HL-60 (cell line): ENCODE results near the gene PTPRK.

ENCODE experiments used
- DNase-seq, 2 experiments: peaks; one replicate each; pipeline ENCODE4 v3.0.0-alpha.2; 2010 to 2020; ENCODE audit warnings: low read depth in 1 of 2, low spot score in 1 of 2
- H3K27ac ChIP-seq: fragments of 250-450 bp; sonication (Bioruptor Pico); replicated peaks from 2 replicates; pipeline ENCODE4 v1.5.1; 2020; ENCODE audit warnings: mild to moderate bottlenecking, moderate library complexity
- H3K27me3 ChIP-seq: fragments of 250-450 bp; sonication (Bioruptor Pico); 2 replicates; pipeline ENCODE4 v1.5.1; 2021; ENCODE audit warnings: mild to moderate bottlenecking, moderate library complexity; ENCODE audit not compliant: insufficient read depth, poor library complexity, severe bottlenecking
- H3K4me3 ChIP-seq: replicated peaks from 2 replicates; pipeline ENCODE4 v1.5.1; 2011; ENCODE audit warnings: mild to moderate bottlenecking, control low read depth, low read length; ENCODE audit not compliant: insufficient read depth
- GABPA ChIP-seq: IDR thresholded peaks from 2 replicates; pipeline ENCODE4 v1.6.1; 2012; ENCODE audit warnings: low read depth
- POLR2AphosphoS5 ChIP-seq: IDR thresholded peaks from 2 replicates; pipeline ENCODE4 v1.6.1; 2012; ENCODE audit warnings: low read depth
- SPI1 ChIP-seq: IDR thresholded peaks from 2 replicates; pipeline ENCODE4 v1.6.1; 2012; ENCODE audit warnings: low read depth, mild to moderate bottlenecking, borderline replicate concordance
- TF ChIP-seq, protein P1 (sequence below): IDR thresholded peaks from 2 replicates; pipeline ENCODE4 v1.6.1; 2012; ENCODE audit warnings: low read depth; ENCODE audit not compliant: insufficient replicate concordance
- TF ChIP-seq, protein P2 (sequence below): IDR thresholded peaks from one replicate; pipeline ENCODE4 v1.5.1; 2011; ENCODE audit warnings: low read length, control low read depth, inconsistent platforms; ENCODE audit not compliant: insufficient read depth

The PTPRK gene

DNA sequence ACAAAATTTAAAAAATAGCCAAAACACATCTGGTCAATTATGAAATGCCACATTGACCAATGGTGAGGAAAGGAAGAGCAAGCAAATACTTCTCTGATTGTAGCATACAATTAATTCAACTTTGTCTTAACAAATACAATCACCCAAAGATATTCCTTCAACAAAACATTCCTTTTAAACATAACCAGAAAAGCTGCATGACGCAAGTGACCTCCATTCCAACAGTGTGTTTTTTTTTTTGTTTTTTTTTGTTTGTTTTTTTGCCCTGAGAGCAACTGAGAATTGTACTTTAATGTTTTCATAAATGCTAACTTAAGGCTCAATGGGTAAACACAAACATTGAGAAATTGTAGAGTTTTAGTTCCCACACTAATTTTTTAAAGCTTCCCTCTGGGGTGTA, 184.4 kb downstream of the PTPRK start:
- no peak overlapping the region for H3K27ac ChIP-seq
- TF ChIP-seq, protein P1, sequence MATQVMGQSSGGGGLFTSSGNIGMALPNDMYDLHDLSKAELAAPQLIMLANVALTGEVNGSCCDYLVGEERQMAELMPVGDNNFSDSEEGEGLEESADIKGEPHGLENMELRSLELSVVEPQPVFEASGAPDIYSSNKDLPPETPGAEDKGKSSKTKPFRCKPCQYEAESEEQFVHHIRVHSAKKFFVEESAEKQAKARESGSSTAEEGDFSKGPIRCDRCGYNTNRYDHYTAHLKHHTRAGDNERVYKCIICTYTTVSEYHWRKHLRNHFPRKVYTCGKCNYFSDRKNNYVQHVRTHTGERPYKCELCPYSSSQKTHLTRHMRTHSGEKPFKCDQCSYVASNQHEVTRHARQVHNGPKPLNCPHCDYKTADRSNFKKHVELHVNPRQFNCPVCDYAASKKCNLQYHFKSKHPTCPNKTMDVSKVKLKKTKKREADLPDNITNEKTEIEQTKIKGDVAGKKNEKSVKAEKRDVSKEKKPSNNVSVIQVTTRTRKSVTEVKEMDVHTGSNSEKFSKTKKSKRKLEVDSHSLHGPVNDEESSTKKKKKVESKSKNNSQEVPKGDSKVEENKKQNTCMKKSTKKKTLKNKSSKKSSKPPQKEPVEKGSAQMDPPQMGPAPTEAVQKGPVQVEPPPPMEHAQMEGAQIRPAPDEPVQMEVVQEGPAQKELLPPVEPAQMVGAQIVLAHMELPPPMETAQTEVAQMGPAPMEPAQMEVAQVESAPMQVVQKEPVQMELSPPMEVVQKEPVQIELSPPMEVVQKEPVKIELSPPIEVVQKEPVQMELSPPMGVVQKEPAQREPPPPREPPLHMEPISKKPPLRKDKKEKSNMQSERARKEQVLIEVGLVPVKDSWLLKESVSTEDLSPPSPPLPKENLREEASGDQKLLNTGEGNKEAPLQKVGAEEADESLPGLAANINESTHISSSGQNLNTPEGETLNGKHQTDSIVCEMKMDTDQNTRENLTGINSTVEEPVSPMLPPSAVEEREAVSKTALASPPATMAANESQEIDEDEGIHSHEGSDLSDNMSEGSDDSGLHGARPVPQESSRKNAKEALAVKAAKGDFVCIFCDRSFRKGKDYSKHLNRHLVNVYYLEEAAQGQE = no peak
- TF ChIP-seq POLR2AphosphoS5 (no peak), GABPA (no peak), SPI1 (no peak)
- DNase-seq = no peak
- H3K27me3 ChIP-seq = peaks cover 4% of the 10 kb centered on the region
- no peak overlapping the region for H3K4me3 ChIP-seq

DNA sequence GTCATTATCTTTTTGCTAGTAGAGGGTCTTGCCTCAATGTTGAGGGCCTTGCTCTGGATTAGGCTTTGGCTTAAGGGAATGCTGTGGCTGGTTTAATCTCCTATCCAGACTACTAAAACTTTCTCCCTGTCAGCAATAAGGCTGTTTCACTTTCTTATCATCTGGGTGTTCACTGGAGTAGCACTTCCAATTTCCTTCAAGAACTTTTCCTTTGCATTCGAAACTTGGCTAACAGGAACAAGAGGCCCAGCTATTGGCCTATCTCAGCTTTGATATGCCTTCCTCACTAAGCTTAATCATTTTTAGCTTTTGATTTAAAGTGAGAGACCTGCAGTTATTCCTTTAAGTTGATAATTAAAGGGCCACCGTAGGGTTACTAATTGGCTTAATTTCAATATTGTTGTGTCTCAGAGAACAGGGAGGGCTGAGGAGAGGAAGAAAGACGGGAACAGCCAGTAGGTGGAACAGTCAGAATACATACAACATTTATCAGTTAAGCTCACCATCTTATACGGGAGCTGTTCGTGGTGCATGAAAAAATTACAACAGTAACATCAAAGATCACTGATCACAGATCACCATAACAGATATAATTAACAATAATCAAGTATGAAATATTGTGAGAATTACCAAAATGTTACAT, 186.7 kb downstream of the PTPRK start:
- no peak overlapping the region for H3K4me3 ChIP-seq
- DNase-seq = no peak
- no peak overlapping the region for H3K27ac ChIP-seq
- H3K27me3 ChIP-seq = peaks cover 4% of the 10 kb centered on the region
- TF ChIP-seq, protein P1 = no peak
- TF ChIP-seq, protein P2, sequence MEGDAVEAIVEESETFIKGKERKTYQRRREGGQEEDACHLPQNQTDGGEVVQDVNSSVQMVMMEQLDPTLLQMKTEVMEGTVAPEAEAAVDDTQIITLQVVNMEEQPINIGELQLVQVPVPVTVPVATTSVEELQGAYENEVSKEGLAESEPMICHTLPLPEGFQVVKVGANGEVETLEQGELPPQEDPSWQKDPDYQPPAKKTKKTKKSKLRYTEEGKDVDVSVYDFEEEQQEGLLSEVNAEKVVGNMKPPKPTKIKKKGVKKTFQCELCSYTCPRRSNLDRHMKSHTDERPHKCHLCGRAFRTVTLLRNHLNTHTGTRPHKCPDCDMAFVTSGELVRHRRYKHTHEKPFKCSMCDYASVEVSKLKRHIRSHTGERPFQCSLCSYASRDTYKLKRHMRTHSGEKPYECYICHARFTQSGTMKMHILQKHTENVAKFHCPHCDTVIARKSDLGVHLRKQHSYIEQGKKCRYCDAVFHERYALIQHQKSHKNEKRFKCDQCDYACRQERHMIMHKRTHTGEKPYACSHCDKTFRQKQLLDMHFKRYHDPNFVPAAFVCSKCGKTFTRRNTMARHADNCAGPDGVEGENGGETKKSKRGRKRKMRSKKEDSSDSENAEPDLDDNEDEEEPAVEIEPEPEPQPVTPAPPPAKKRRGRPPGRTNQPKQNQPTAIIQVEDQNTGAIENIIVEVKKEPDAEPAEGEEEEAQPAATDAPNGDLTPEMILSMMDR = no peak
- TF ChIP-seq POLR2AphosphoS5 = no peak
- TF ChIP-seq GABPA = no peak
- TF ChIP-seq SPI1 = no peak

DNA sequence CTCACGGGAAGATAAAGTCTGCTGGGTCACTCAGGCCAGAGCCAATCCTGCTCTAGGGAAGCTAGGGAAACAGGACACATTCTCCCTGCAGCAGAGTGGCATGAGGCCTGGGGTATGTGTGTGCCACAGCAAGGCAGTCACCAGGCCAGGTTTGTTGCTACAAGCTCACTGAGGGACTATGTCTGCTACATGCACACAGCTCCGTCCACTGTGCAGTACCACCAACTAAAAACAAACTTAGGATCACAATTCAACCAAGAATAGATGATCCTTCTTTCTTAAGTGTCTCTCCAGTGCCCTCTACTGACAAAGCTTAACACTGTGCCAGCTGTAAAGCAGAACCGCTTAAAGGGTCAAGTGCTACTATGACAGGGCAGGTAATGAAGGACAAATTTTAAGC, 192.5 kb downstream of the PTPRK start:
- Histone ChIP-seq H3K27ac (no peak overlapping the region), H3K27me3 (no peaks in the 10 kb centered on the region), H3K4me3 (no peak overlapping the region)
- TF ChIP-seq, protein P1 = no peak
- TF ChIP-seq, protein P2 = peak; percentile 52
- 0 out of 2 replicates have a peak, but pooled peaks have one; percentile 10 for TF ChIP-seq SPI1
- DNase-seq = peak; percentile 13 to 49
